ENCODE results near the gene WDFY4. TPM values are rescaled to one million over a fixed set of nuclear protein-coding genes. Genes with fewer than 3 reads are reported as not detected.
"Not testable (repeated sequence)": the region's sequence is repeated elsewhere in the genome, so short reads cannot be mapped to it uniquely, and the experiment has no call there.

WDFY4 gene
- polyA plus RNA-seq, 2 of the 4 experiments (the other 2 are of a cell fraction): not detected

GRCh38 chr10:48641099-48641690 lies 43.5 kb upstream of the WDFY4 start:
- H3K4me3 ChIP-seq; H3K4me1 ChIP-seq; H3K4me2 ChIP-seq; FAIRE-seq; H3K27ac ChIP-seq; ATAC-seq; POLR2A ChIA-PET; DNase-seq (ENCODE audit: low read depth in 1 of 2, low spot score in 1 of 2); H3K9me3 ChIP-seq: not testable (repeated sequence)
- 79% methylated on average over 4 of the region's 4 CpGs for WGBS (ENCODE audit: missing lambda C conversion rate)
- CTCF ChIA-PET: interaction anchor here (6.6 kb wide), 1 partner anchor 15 kb away, joined by 69 read pairs; no protein-coding TSS in a partner anchor

DNA sequence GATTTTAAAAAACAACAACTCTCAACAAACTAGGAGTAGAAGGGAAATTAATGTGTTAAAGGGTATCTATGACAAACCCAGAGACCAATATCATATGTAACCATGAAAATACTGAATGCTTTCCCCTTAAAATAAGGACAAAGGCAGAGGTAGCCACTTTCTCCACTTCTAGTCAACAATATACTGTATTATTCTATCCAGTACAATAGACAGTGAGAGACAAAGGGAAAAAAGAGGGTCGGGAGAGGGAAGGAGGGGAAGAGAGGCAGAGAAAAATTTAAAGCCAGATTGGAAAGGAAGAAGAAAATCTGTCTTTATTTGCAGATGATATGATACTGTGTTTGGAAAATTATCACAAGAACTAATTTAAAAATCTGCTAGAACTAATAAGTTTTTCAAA lies 39.1 kb upstream of the WDFY4 start:
- no peak overlapping the region for H3K27ac ChIP-seq
- DNase-seq (ENCODE audit: low read depth in 1 of 2, low spot score in 1 of 2) (no peak), FAIRE-seq (no peak), ATAC-seq (no peak)
- CTCF ChIA-PET: interaction anchor here (2.5 kb wide), 1 partner anchor 10 kb away, joined by 21 read pairs; no protein-coding TSS in a partner anchor
- WGBS (ENCODE audit: missing lambda C conversion rate): 69% methylated on average over 1 of the region's 1 CpG
- POLR2A ChIA-PET: no interaction called here
- TF ChIP-seq SREBF2 (IDR thresholded peaks at IDR 0.05) (no peak), POLR2AphosphoS2 (conservative IDR thresholded peaks at IDR 0.05; ENCODE audit: low read length) (no peak), HEYL (CRISPR knock-in tag; IDR thresholded peaks at IDR 0.05) (no peak), EHMT2 (IDR thresholded peaks at IDR 0.05; ENCODE audit: low read depth) (no peak), PHF8 (IDR thresholded peaks at IDR 0.05; ENCODE audit: borderline replicate concordance, low read depth) (no peak), HOXB5 (CRISPR knock-in tag; IDR thresholded peaks at IDR 0.05) (no peak), E2F6 (IDR thresholded peaks at IDR 0.05; ENCODE audit: borderline replicate concordance, low read depth) (no peak), ZFP36 (IDR thresholded peaks at IDR 0.05; ENCODE audit: borderline replicate concordance, partially characterized antibody) (no peak)
- TF ChIP-seq, protein P1, sequence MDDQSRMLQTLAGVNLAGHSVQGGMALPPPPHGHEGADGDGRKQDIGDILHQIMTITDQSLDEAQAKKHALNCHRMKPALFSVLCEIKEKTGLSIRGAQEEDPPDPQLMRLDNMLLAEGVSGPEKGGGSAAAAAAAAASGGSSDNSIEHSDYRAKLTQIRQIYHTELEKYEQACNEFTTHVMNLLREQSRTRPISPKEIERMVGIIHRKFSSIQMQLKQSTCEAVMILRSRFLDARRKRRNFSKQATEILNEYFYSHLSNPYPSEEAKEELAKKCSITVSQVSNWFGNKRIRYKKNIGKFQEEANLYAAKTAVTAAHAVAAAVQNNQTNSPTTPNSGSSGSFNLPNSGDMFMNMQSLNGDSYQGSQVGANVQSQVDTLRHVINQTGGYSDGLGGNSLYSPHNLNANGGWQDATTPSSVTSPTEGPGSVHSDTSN (IDR thresholded peaks at IDR 0.05): no peak
- H3K9me3 ChIP-seq: peaks cover 7% of the 10 kb centered on the region; the same call in 2 of the 3 replicates
- H3K4me2 ChIP-seq: no peak overlapping the region
- H3K4me1 ChIP-seq: no peaks in the 10 kb centered on the region
- no peak overlapping the region for H3K4me3 ChIP-seq

- H3K4me2 ChIP-seq; H3K27ac ChIP-seq; H3K9me3 ChIP-seq; POLR2A ChIA-PET; FAIRE-seq; H3K4me1 ChIP-seq; DNase-seq (ENCODE audit: low read depth in 1 of 2, low spot score in 1 of 2); ATAC-seq; H3K4me3 ChIP-seq: not testable (repeated sequence)
- CTCF ChIA-PET: interaction anchor here (3.2 kb wide), 1 partner anchor 10 kb away, joined by 31 read pairs; no protein-coding TSS in a partner anchor
- WGBS (ENCODE audit: missing lambda C conversion rate): 95% methylated on average over 7 of the region's 7 CpGs
These were observed 37.6 kb upstream of the WDFY4 start for GRCh38 chr10:48647073-48647472.

DNA sequence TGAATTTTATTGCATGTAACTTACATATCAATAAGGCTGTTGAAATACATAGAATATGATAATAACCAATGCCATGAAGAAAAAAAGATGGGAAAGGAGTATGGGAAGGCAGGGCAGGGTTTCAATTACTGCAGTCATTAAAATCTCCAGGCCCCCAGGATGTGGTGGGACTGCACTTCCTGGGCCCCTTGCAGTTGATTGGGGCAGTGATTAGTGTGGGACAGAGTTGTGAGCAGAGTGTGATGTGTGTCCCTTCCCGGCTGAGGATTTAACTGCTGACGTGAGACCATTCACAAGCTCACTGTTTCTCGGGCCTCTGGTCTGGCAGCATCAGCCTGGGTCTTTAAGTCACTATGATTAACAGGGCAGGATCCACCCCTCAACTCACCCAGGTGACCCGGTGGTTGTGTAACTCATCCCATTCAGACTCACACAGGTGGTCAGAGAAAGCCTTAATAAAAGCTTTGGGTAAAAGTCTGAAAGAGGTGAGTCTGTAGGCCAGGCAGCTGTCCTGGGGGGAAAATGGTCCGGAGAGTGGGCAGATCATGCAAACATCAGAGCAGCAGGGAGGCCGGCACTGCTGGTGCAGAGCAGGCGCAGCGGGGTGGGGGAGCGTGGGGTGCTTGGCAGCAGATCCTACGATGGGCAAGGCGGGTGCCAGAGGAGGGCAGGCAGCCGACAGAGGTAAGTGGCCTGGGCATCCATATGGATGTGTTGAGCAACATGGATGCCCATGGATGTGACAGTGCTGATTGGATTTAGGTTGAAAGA lies 36.3 kb upstream of the WDFY4 start:
- no peaks in the 10 kb centered on the region for H3K9me3 ChIP-seq
- no peak for FAIRE-seq
- no peak for TF ChIP-seq ELK1 (IDR thresholded peaks at IDR 0.05; ENCODE audit: low read depth, low read length)
- TF ChIP-seq MAZ (IDR thresholded peaks at IDR 0.05; ENCODE audit: borderline replicate concordance, low read depth, low read length): no peak
- TF ChIP-seq EHF (CRISPR knock-in tag; IDR thresholded peaks at IDR 0.05): no peak
- no peak for TF ChIP-seq JUN (IDR thresholded peaks at IDR 0.05)
- no peak for TF ChIP-seq RARB (CRISPR knock-in tag; IDR thresholded peaks at IDR 0.05)
- TF ChIP-seq, protein P2, sequence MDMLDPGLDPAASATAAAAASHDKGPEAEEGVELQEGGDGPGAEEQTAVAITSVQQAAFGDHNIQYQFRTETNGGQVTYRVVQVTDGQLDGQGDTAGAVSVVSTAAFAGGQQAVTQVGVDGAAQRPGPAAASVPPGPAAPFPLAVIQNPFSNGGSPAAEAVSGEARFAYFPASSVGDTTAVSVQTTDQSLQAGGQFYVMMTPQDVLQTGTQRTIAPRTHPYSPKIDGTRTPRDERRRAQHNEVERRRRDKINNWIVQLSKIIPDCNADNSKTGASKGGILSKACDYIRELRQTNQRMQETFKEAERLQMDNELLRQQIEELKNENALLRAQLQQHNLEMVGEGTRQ (IDR thresholded peaks at IDR 0.05): no peak
- no peak overlapping the region for H3K27ac ChIP-seq
- ATAC-seq: no peak
- H3K4me1 ChIP-seq: no peaks in the 10 kb centered on the region
- POLR2A ChIA-PET: no interaction called here
- CTCF ChIA-PET: interaction anchor here (0.9 to 3.2 kb wide), 2 partner anchors 9 to 10 kb away, joined by 3 to 31 read pairs; no protein-coding TSS in a partner anchor
- no peak overlapping the region for H3K4me2 ChIP-seq
- 90% methylated on average over 12 of the region's 12 CpGs for WGBS (ENCODE audit: missing lambda C conversion rate)
- no peak for DNase-seq (ENCODE audit: low read depth in 1 of 2, low spot score in 1 of 2)
- no peak overlapping the region for H3K4me3 ChIP-seq
